Astrocyte (in vitro differentiated cells and primary cell): ENCODE data around the gene PPA1. TPM values are rescaled to one million over a fixed set of nuclear protein-coding genes. Genes with fewer than 3 reads are reported as not detected.
A peak's percentile ranks its signal among the peaks of the same experiment; 100 is the strongest.
"Not testable (repeated sequence)": the region's sequence is repeated elsewhere in the genome, so short reads cannot be mapped to it uniquely, and the experiment has no call there.

Experiments
- DNase-seq: peaks from one replicate; pipeline ENCODE4 v3.0.0-alpha.2; 2010; ENCODE audit warnings: low read depth
- FAIRE-seq: peaks from 2 replicates; lab custom pipeline; 2011; peaks lifted over from hg19 to GRCh38; lab: Jason Lieb, UNC
- H2AFZ ChIP-seq: 2 replicates; pipeline ENCODE4 v1.6.0; 2012; ENCODE audit warnings: low read depth, low read length, inconsistent platforms
- H3K27ac ChIP-seq: 2 replicates; pipeline ENCODE4 v1.5.1; 2011; ENCODE audit warnings: low read depth, low read length, inconsistent platforms
- H3K27me3 ChIP-seq: 2 replicates; pipeline ENCODE4 v1.6.0; 2011; ENCODE audit warnings: low read length, inconsistent platforms; ENCODE audit not compliant: insufficient read depth
- H3K36me3 ChIP-seq: 2 replicates; pipeline ENCODE4 v1.5.1; 2011; ENCODE audit warnings: low read length, inconsistent platforms; ENCODE audit not compliant: insufficient read depth
- H3K4me1 ChIP-seq: 2 replicates; pipeline ENCODE4 v1.5.1; 2011; ENCODE audit warnings: low read length, inconsistent platforms; ENCODE audit not compliant: insufficient read depth
- H3K4me2 ChIP-seq: 2 replicates; pipeline ENCODE4 v1.6.0; 2012; ENCODE audit warnings: low read length, inconsistent platforms
- H3K4me3 ChIP-seq: 2 replicates; pipeline ENCODE4 v1.5.1; 2011; ENCODE audit warnings: low read depth, mild to moderate bottlenecking, low read length, inconsistent platforms; ENCODE audit not compliant: insufficient read depth
- H3K79me2 ChIP-seq: 2 replicates; pipeline ENCODE4 v1.6.0; 2012; ENCODE audit warnings: mild to moderate bottlenecking, low read length, inconsistent platforms; ENCODE audit not compliant: insufficient read depth
- H3K9ac ChIP-seq: 2 replicates; pipeline ENCODE4 v1.6.0; 2012; ENCODE audit warnings: mild to moderate bottlenecking, low read length, inconsistent platforms
- H3K9me3 ChIP-seq: 2 replicates; pipeline ENCODE4 v1.5.1; 2012; ENCODE audit warnings: low read depth, mild to moderate bottlenecking, low read length, inconsistent platforms; ENCODE audit not compliant: insufficient read depth
- H4K20me1 ChIP-seq: 2 replicates; pipeline ENCODE4 v1.6.0; 2012; ENCODE audit warnings: low read length, inconsistent platforms; ENCODE audit not compliant: insufficient read depth
- H3K27ac Mint-ChIP-seq: one replicate; pipeline ENCODE4 v1.8.0; 2021; ENCODE audit warnings: mild to moderate bottlenecking, mixed read lengths; ENCODE audit not compliant: unreplicated experiment
- H3K27me3 Mint-ChIP-seq: one replicate; pipeline ENCODE4 v1.8.0; 2021; ENCODE audit warnings: low read depth, mixed read lengths; ENCODE audit not compliant: unreplicated experiment
- H3K36me3 Mint-ChIP-seq: one replicate; pipeline ENCODE4 v1.8.0; 2021; ENCODE audit warnings: low read depth, mixed read lengths; ENCODE audit not compliant: unreplicated experiment
- H3K4me1 Mint-ChIP-seq: one replicate; pipeline ENCODE4 v1.8.0; 2021; ENCODE audit warnings: low read depth, mixed read lengths; ENCODE audit not compliant: unreplicated experiment
- H3K4me3 Mint-ChIP-seq: one replicate; pipeline ENCODE4 v1.8.0; 2021; ENCODE audit warnings: mild to moderate bottlenecking, moderate library complexity, mixed read lengths; ENCODE audit not compliant: unreplicated experiment
- H3K9me3 Mint-ChIP-seq: one replicate; pipeline ENCODE4 v1.8.0; 2021; ENCODE audit warnings: mild to moderate bottlenecking, mixed read lengths; ENCODE audit not compliant: unreplicated experiment
- CTCF ChIP-seq: IDR thresholded peaks from 2 replicates; pipeline ENCODE4 v1.5.1; 2011; ENCODE audit warnings: low read depth, mild to moderate bottlenecking, inconsistent platforms, low read length, moderate library complexity; ENCODE audit not compliant: insufficient read depth
- EZH2 ChIP-seq: IDR thresholded peaks from 2 replicates; pipeline ENCODE4 v1.6.1; 2012; ENCODE audit warnings: mild to moderate bottlenecking, low read length, inconsistent platforms; ENCODE audit not compliant: insufficient read depth
- total RNA-seq: library from RNA; stranded (reverse); gene quantifications from 2 replicates; pipeline ENCODE4 v1.2.1, GENCODE V29; 2021

The PPA1 gene
- total RNA-seq, 1 donor from 2014 or later, result 108 TPM

DNA sequence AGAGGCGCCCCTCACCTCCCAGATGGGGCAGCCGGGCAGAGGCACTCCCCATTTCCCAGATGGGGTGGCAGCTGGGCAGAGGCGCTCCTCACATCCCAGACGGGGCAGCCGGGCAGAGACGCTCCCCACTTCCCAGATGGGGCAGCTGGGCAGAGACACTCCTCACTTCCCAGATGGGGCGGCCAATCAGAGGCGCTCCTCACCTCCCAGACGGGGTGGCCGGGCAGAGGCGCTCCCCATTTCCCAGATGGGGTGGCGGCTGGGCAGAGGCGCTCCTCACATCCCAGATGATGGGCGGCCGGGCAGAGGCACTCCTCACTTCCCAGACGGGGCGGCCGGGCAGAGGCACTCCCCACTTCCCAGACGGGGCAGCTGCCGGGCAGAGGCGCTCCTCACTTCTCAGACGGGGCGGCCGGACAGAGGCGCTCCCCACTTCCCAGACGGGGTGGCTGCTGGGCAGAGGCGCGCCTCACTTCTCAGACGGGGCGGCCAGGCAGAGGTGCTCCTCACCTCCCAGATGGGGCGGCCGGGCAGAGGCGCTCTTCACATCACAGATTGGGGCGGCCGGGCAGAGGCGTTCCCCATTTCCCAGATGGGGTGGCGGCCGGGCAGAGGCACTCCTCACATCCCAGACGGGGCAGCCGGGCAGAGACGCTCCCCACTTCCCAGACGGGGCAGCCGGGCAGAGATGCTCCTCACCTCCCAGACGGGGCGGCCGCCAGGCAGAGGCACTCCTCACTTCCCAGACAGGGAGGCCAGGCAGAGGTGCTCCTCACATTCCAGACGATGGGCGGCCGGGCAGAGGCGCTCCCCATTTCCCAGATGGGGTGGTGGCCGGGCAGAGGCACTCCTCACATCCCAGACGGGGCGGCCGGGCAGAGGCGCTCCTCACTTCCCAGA, 6.1 kb upstream of the PPA1 start:
- not testable (repeated sequence) for H3K27ac Mint-ChIP-seq, H3K9me3 ChIP-seq, H3K36me3 ChIP-seq, DNase-seq, H3K4me1 ChIP-seq, H3K4me1 Mint-ChIP-seq, H4K20me1 ChIP-seq, H3K4me3 Mint-ChIP-seq, H3K27ac ChIP-seq, FAIRE-seq, H3K9ac ChIP-seq, H3K27me3 Mint-ChIP-seq, H3K79me2 ChIP-seq, H3K4me2 ChIP-seq, H2AFZ ChIP-seq, H3K4me3 ChIP-seq, H3K36me3 Mint-ChIP-seq
- peaks cover 14% of the 10 kb centered on the region for H3K9me3 Mint-ChIP-seq
- H3K27me3 ChIP-seq, result peaks cover 13% of the 10 kb centered on the region

DNA sequence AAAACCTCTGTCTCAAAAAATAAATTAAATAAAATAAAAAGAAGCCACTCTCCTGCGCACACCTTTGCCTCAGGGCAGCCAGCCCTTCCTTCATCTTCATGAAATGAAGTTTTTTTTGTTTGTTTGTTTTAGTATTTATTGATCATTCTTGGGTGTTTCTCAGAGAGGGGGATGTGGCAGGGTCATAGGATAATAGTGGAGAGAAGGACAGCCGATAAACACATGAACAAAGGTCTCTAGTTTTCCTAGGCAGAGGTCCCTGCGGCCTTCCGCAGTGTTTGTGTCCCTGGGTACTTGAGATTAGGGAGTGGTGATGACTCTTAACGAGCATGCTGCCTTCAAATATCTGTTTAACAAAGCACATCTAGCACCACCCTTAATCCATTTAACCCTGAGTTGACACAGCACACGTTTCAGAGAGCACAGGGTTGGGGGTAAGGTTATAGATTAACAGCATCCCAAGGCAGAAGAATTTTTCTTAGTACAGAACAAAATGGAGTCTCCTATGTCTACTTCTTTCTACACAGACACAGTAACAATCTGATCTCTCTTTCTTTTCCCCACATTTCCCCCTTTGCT, 4.8 kb upstream of the PPA1 start:
- H4K20me1 ChIP-seq, H3K4me1 ChIP-seq, H3K27ac ChIP-seq, H3K4me1 Mint-ChIP-seq, H3K4me3 Mint-ChIP-seq, H3K27me3 ChIP-seq, H3K36me3 ChIP-seq, H3K79me2 ChIP-seq, H3K9ac ChIP-seq, H3K4me3 ChIP-seq, H3K9me3 ChIP-seq, FAIRE-seq, H2AFZ ChIP-seq, H3K27me3 Mint-ChIP-seq, DNase-seq, H3K4me2 ChIP-seq, H3K27ac Mint-ChIP-seq, H3K36me3 Mint-ChIP-seq: not testable (repeated sequence)
- H3K9me3 Mint-ChIP-seq, result peaks cover 14% of the 10 kb centered on the region

DNA sequence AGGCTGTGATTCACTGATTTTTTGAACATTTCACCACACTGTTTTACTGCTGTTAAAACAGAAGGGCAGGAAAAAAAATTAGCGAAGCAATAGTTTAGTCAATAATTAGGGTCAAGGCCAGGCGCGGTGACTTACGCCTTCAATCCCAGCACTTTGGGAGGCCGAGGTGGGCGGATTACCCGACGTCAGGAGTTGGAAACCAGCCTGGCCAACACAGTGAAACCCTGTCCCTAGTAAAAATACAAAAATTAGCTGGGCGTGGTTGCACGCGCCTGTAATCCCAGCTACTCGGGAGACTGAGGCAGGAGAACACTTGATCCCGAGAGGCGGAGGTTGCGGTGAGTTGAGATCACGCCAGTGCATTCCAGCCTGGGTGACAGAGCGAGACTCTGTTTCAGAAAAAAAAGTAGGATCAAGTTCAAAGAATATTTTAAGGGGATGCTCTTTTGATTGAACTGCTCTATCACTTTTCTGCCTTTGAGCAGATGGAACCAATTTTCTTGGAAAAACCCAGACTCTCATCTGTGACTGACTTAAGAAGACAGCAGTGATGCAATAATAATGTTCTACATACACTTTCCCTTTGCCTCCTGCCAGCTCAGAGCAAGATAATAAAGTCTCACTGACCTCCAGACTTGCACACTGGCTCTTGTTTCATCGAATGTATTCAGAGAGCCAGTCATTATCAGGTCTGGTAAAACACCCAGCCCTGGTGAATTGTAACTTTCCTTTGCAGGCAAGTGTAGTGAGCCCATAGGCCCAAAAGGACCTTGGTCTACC, 1.6 kb upstream of the PPA1 start:
- H4K20me1 ChIP-seq, result peaks cover 19% of the 10 kb centered on the region
- no peak for FAIRE-seq
- no peak overlapping the region for H3K9ac ChIP-seq
- H3K27me3 Mint-ChIP-seq, result peaks cover 3% of the 10 kb centered on the region
- H2AFZ ChIP-seq, result no peak overlapping the region
- peaks cover 33% of the 10 kb centered on the region for H3K79me2 ChIP-seq
- DNase-seq, result peak; percentile 35
- H3K27ac Mint-ChIP-seq, result no peak overlapping the region
- no peak overlapping the region for H3K4me3 Mint-ChIP-seq
- H3K4me2 ChIP-seq, result no peak overlapping the region
- H3K36me3 ChIP-seq, result no peaks in the 10 kb centered on the region
- no peaks in the 10 kb centered on the region for H3K27me3 ChIP-seq
- H3K27ac ChIP-seq, result no peak overlapping the region
- H3K9me3 ChIP-seq, result no peaks in the 10 kb centered on the region
- H3K4me3 ChIP-seq, result no peak overlapping the region
- peaks cover 10% of the 10 kb centered on the region for H3K4me1 ChIP-seq
- no peak for TF ChIP-seq CTCF
- no peak for TF ChIP-seq EZH2
- H3K9me3 Mint-ChIP-seq, result peaks cover 12% of the 10 kb centered on the region
- H3K4me1 Mint-ChIP-seq, result peaks cover 2% of the 10 kb centered on the region
- no peaks in the 10 kb centered on the region for H3K36me3 Mint-ChIP-seq
